H4 (cell line): ENCODE data around the gene C19orf44. TPM values are rescaled to one million over a fixed set of nuclear protein-coding genes. Genes with fewer than 3 reads are reported as not detected.
"Not testable (repeated sequence)": the region's sequence is repeated elsewhere in the genome, so short reads cannot be mapped to it uniquely, and the experiment has no call there.

Experiments used
- DNase-seq: peaks from one replicate; pipeline ENCODE4 v3.0.0-alpha.2; 2015; ENCODE audit warnings: low spot score
- total RNA-seq: library from RNA; depleted of rRNA; stranded (reverse); fragments of >200 nt; shearing (Covaris generic); gene quantifications from 2 replicates; pipeline ENCODE4 v1.2.3, GENCODE V29; 2014; rRNA removed

C19orf44 gene
- total RNA-seq, result 6.7 and 7.7 TPM in 2 replicates

- DNase-seq, result peak; percentile 99
Observed at GRCh38 chr19:16495982-16496612, at the start of gene C19orf44, which contains the start of gene CALR3. C19orf44 (plus strand) TSS chr19:16496394; CDS start chr19:16500793, 4,399 bp downstream. CALR3 (minus strand) TSS chr19:16496167; CDS start chr19:16496129, 38 bp downstream.

GRCh38 chr19:16446724-16447368, 49.3 kb upstream of the C19orf44 start:
- DNase-seq, result peak; percentile 76

DNA sequence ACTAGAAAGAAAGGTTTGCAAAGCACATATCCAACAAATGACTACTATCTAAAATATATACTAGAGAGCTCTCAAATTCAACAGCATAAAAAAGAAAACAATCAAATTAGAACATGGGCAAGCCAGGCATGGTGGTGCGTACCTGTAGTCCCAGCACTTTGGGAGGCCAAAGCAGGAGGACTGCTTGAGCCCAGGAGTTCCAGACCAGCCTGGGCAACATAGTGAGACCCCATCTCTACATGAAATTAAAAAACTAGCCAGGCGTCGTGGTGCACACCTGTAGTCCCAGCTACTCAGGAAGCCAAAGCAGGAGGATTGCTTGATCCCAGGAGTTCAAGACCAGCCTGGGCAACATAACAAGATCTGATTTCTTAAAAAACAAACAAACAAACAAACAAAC, 47.3 kb upstream of the C19orf44 start:
- DNase-seq, result not testable (repeated sequence)

DNA sequence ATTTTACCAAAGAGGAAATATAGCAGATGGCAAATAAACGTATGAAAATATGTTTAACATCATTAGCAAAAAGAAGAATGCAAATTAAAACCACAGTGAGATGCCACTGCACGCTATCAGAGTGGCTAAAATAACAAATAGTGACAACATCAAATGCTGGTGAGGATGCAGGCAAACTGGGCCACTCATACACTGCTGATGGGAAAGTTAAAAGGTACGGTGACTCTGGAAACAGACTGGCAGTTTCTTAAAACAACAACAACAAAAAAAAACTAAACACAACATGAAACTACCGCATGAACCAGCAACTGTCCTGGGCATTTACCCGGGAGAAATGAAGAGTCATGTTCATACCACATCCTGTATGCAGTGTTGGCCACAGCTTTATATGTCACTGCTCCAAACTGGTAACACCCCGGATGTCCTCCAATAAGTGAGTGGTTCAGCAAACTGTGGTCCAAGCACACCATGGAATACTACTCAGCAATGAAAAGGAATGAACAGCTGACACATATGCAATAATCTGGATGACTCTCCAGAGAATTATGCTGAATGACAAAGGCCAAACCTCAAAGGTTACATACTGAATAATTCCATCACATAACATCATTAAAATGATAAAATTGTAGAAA, 46.7 kb upstream of the C19orf44 start:
- DNase-seq, result peak; percentile 76

DNA sequence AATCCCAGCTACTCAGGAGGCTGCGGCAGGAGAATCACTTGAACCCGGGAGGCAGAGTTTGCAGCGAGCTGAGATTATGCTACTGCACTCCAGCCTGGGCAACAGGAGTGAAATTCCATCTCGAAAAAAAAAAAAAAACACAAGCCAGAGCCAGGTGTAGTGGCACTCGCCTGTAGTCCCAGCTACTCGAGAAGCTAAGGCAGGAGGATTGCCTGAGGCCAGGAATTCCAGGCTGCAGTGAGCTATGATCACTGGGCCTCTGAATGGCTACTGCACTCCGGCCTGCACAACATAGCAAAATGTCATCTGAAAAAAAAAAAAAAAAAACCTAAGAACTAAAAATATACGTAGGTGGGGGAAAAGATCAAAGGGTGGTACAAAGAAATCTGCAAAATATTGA, 43.9 kb upstream of the C19orf44 start:
- no peak for DNase-seq

DNA sequence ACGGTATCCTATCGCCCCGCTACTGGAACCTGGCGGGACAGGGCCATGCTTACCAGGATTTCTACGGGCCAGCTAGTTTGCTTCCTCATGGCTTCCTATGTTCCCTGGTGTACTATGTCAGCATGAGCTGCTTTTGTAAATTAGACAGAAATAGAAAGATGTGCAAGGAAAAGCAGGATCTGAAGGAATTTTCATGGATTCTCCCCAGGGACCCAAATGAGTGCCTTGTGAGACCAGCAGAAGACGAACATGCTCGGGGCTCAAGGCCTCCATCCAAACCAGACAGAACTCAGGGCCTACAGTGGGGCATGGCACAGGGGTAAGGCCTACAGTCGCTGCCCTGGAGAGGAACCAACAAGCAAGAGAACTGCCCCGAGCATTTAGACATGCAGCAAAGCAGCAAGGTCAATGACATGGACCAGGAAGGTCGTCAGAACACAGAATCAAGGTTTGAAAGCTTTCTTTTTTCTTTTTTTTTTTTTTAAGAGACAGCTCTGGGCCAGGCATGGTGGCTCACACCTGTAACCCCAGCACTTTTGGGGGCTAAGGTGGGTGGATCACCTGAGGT, 41.8 kb upstream of the C19orf44 start:
- no peak for DNase-seq

- no peak for DNase-seq
Observed at GRCh38 chr19:16455489-16455888, 40.7 kb upstream of the C19orf44 start.

DNA sequence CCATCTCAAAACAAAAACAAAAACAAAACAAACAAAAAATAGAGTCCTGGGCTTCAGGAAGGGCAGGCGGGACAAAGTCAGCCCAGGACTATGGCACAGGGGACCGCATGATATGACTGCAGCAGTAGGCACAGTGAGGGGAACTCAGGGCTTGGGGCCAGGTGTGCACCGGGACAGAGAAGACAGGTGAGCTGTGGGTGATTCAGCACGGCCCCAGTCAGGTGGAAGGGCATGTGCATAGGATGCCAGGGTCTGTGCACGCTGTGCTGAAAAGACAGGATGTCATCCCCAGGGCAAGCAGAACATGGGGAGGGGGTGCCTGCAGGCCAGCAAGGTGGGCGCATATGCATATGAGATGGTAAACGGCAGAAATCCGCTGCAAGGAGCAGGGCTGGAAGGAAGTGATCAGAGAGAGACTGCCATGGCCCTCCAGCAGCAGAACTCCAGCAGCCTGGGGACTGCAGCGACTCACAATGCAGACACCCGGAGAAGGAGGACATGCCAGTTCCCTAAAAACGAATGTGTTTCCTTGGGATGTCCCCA, 39.5 kb upstream of the C19orf44 start:
- DNase-seq, result no peak

DNA sequence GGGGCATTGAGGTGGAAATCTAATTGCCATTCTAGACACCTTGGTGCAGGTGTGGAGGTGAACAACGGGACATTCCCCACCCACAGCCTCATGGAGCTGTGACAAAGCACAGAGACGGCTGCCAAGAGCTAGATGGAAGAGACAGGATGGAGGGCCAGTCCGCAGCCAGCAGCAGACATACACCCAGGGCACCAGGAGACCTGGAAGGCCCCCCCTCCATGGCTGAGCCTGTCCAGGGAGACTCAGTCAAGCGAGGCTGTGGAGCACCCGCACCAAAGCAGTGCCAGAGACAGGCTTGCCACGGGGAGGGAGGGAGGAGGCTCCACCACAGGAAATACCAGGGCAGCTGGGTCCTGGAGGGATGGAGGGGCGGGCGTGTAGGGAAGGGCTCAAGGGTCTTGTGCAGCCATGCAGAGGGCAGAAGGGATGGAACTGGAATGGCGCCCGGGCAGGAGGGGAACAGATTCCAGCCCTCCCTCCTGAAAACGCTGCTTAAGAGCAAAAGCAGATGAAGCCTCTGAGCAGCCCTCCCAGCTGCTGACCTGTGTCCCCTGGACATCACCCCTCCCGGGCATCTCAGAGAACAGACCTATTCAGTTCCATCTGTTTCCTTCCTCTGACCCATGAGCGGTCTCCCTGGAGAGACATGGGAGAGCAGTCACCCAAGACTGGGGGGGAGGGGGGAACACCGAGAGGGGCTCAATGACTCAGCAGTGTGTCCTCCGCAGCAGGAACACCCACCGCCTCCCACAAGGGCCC, 38.8 kb upstream of the C19orf44 start:
- peak; percentile 57 for DNase-seq

DNA sequence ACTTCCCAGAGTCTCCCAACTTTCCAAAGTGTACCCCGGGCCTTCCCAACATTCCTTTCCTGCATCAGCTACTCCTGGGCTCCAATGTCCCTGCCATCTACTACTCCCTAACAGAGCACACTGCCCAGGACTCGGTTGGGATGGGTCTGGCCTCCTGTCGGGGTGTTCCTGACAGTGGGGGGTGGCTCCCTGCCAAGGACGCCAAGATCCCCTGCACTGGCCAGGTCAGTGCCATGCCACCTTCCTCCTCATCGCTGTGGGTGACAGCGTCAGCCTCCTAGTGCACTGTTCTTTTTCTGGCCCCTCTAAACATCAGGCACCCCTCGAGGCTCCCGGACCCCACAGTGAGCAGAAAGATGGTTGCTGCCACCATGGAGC, 38.3 kb upstream of the C19orf44 start:
- no peak for DNase-seq

DNA sequence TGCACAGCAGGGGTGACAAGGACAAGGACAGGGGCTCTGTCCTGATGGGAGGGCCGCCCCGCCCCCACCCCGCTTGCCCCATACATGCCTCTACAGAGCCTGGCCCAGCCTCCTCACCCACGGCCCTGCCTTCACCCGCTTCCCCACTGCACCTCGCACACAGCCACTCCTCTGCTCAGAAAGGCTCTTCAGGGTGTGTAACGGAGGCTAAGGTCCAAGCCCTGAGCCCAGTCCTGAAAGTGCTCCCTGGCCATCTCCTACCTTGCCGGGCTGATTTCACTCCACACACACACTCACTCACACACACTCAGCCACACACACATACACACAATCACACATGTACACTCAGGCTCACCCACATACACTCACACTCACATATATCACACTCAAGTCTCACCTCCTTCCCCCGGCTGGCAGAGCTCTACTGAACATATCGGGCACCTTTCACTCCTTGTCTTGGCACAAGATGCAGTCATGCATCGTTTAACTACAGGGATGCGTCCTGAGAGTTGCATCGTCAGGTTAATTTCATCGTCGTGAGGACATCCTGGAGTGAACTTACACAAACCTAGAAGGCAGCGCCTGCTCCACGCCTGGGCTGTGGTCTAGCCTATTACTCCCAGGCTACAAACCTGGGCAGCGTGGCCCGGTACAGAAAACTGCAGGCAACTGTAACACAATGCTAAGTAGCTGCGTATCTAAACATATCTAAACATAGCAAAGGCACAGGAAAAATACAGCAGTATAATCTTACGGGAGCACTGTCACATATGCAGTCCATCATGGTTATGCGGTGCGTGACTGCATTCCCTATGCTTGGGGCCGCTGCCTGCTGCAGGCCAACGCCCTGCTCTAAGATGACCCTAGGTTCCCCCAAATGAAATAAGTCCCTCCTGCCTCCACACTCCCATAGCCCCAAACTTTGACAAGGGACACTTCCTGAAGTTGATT, 37.5 kb upstream of the C19orf44 start:
- DNase-seq, result no peak

DNA sequence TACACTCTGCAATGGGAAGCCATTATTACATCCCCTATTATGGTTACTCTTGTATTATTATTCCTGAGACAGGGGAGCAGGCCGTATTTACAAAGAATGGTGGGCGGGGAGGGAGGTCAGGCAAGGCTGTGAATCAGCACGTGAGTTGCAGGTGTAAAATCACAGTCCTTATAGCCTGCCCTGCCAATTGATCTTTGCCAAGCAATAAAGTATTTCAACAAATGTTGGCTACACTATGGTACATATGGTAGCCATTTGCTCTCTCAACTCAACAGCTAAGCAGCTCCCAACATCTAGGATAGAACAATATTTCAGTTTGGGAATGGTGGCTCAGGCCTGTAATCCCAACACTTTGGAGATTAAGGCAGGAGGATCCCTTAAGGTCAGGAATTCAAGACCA, 36.5 kb upstream of the C19orf44 start:
- no peak for DNase-seq

DNA sequence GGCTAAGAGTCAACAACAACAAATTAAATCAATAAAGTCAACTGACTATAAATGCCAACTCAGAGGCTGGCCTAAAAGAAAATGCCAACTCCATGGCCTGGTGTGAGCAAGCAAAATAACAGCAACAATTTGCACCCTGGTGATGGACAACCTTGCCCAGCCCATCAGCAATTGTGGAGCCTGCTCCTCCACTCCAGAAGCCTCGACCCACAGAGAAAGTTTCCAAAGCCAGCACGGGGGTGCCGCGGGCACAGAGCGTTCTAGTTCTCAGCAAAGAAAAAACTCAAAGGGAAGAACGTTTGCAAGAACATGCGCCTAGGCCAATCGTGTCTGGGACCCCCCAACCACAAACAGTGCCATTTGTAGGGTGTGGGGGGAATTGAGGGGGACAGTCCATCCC, 35.7 kb upstream of the C19orf44 start:
- no peak for DNase-seq

DNA sequence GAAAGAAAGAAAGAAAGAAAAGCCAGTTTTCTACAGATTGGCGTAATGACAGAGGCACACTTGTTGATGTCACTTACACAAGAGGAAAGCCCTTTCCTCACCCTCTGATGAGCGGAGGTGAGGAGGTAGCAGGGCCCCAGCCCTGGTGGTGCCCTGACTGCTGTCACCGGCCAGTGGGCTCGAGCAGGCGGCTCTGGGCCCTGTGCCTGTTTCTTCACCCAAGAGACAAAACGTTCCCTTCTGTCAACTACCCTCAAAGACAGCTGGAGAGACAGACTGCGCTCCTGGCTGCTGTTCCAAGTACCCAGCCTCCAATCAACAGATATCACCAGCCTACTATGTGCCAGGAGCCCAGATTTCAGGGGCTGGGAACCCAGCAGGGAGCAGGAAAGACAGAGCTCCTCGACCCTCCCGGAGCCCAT, 34.6 kb upstream of the C19orf44 start:
- no peak for DNase-seq

GRCh38 chr19:16462757-16463250, 33.4 kb upstream of the C19orf44 start:
- no peak for DNase-seq

GRCh38 chr19:16463341-16463990, 32.7 kb upstream of the C19orf44 start:
- no peak for DNase-seq

DNA sequence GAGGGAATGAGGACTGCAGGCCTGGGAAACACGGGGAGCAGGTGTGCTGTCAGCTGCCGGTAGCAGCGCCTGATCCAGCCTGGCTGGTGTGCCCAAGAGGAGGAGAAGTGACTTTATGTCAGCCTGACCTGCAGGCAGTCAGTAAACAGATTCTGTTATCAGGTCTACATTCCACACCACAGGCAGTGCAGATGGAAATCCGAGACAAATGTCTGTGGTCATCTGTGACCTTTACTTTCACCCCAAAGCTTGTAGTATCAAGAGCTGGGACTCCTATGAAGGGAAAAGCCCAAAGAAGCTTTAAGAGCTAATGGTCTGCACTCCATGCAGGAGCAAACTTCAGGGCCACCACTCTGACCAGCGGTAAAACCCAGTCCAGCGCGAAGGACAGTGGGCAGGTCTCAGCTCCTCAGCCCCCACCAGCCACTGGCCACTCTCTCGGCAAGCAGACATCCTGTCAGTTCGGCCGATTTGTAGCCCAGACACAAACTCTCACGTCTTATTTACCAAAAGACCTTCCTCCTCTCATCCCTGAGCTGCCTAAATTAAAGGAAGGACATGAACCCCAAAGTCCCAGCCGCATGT, 32.1 kb upstream of the C19orf44 start:
- no peak for DNase-seq

DNA sequence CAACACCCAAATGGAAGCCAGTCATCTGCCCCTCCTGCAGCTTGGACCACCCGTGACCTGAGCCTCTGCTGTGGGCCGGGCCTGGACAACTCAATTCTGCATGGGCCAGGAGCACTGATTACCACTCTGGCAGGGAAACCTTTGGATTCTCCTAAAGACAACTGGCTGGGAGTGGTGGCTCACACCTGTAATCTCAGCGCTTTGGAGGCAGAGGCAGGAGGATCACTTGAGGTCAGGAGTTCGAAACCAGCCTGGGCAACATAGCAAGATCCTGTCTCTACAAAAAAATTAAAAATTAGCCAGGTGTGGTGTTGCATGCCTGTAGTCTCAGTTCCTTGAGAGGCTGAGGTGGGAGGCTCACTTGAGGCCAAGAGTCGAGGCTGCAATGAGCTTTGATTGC, 31.0 kb upstream of the C19orf44 start:
- no peak for DNase-seq

DNA sequence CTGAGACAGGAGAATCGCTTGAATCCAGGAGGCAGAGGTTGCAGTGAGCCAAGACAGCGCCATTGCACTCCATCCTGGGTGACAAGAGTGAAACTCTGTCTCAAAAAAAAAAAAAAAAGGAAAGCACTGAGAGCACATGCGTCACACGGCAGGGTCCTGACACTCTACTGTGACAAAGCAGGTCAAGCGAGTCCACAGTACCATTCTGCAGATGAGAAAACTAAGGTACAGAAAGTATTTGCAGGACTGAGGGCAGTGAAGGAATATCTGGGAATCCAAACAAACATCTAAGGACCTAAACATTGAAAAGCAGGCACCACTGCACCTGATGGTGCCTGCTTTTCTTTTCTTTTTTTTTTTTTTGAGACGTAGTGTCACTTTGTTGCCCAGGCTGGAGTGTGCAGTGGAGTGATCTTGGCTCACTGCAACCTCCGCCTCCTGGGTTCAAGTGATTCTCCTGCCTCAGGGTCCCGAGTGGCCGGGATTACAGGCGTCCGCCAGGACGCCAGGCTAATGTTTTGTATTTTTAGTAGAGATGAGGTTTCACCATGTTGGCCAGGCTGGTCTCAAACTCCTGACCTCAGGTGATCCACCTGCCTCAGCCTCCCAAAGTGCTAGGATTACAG, 29.3 kb upstream of the C19orf44 start:
- DNase-seq, result not testable (repeated sequence)
